IMR-90 (cell line): Measurements from ENCODE around the gene DGKD. TPM values are rescaled to one million over a fixed set of nuclear protein-coding genes. Genes with fewer than 3 reads are reported as not detected.

Source experiments
- ATAC-seq: fragments of 200-7000 bp; cut with Tn5 transposase; 2 replicates; pipeline ENCODE4 v1.9.1; 2020; ENCODE audit warnings: low read depth, mild to moderate bottlenecking, moderate library complexity
- BruUV-seq: library from RNA; stranded (reverse); fragments of 400-500 nt; replicated peaks from 2 replicates; lab custom pipeline; 2021; lab: Mats Ljungman, UMichigan
- CTCF ChIA-PET: fragments of 300-600 bp; formaldehyde crosslinking; extraction: SDS; loops from one replicate; lab custom pipeline; 2021; ENCODE audit warnings: antibody characterized with exemption; lab: Yijun Ruan, JAX
- POLR2A ChIA-PET: fragments of 300-600 bp; sonication (Branson Sonifier 250); formaldehyde crosslinking; loops from one replicate; lab custom pipeline; 2022; ENCODE audit warnings: antibody characterized with exemption; ENCODE audit not compliant: unreplicated experiment; lab: Charles Lee
- DNase-seq: peaks from one replicate; pipeline ENCODE4 v3.0.0; 2013
- H2AFZ ChIP-seq: replicated peaks from 2 replicates; pipeline ENCODE3; 2013; ENCODE audit warnings: low read length, mild to moderate bottlenecking; ENCODE audit not compliant: poor library complexity
- H2AK5ac ChIP-seq: 2 replicates; pipeline ENCODE4 v1.6.1; 2013; ENCODE audit warnings: low read depth, low read length, inconsistent platforms
- H2AK9ac ChIP-seq: replicated peaks from 2 replicates; pipeline ENCODE3; 2013; ENCODE audit warnings: mild to moderate bottlenecking, low read depth, low read length, moderate library complexity; ENCODE audit not compliant: poor library complexity
- H2BK120ac ChIP-seq: 2 replicates; pipeline ENCODE4 v1.6.1; 2013; ENCODE audit warnings: low read depth, low read length, inconsistent platforms
- H2BK15ac ChIP-seq: 3 replicates; pipeline ENCODE4 v1.6.1; 2013; ENCODE audit warnings: low read depth, low read length, inconsistent platforms
- H2BK20ac ChIP-seq: 2 replicates; pipeline ENCODE4 v1.6.1; 2013; ENCODE audit warnings: low read depth, mild to moderate bottlenecking, inconsistent platforms, low read length, moderate library complexity
- H2BK5ac ChIP-seq: 2 replicates; pipeline ENCODE4 v1.6.1; 2013; ENCODE audit warnings: mild to moderate bottlenecking, low read depth, low read length, inconsistent platforms; ENCODE audit not compliant: poor library complexity, severe bottlenecking
- H3K14ac ChIP-seq: replicated peaks from 2 replicates; pipeline ENCODE4 v1.6.1; 2013; ENCODE audit warnings: low read depth, low read length, inconsistent platforms
- H3K18ac ChIP-seq: 2 replicates; pipeline ENCODE4 v1.6.1; 2013; ENCODE audit warnings: low read depth, low read length, control low read depth
- H3K23ac ChIP-seq: 2 replicates; pipeline ENCODE4 v1.6.1; 2013; ENCODE audit warnings: low read depth, low read length, inconsistent platforms
- H3K27ac ChIP-seq: 2 replicates; pipeline ENCODE4 v1.5.1; 2013; ENCODE audit warnings: mild to moderate bottlenecking, control low read depth, low read length; ENCODE audit not compliant: insufficient read depth
- H3K27me3 ChIP-seq: 2 replicates; pipeline ENCODE4 v1.6.1; 2013; ENCODE audit warnings: low read length; ENCODE audit not compliant: control insufficient read depth, insufficient read depth
- H3K36me3 ChIP-seq: 2 replicates; pipeline ENCODE4 v1.6.1; 2013; ENCODE audit warnings: low read length, mixed read lengths; ENCODE audit not compliant: control insufficient read depth, insufficient read depth
- H3K4ac ChIP-seq: 2 replicates; pipeline ENCODE4 v1.6.1; 2013; ENCODE audit warnings: low read depth, low read length, inconsistent platforms
- H3K4me1 ChIP-seq: 2 replicates; pipeline ENCODE4 v1.6.1; 2013; ENCODE audit warnings: low read length, mixed read lengths; ENCODE audit not compliant: control insufficient read depth, insufficient read depth
- H3K4me2 ChIP-seq: 2 replicates; pipeline ENCODE4 v1.6.1; 2013; ENCODE audit warnings: low read depth, mild to moderate bottlenecking, control low read depth, low read length, moderate library complexity
- H3K4me3 ChIP-seq: 2 replicates; pipeline ENCODE4 v1.5.1; 2013; ENCODE audit warnings: low read depth, mild to moderate bottlenecking, control low read depth, low read length, moderate library complexity; ENCODE audit not compliant: insufficient read depth
- H3K56ac ChIP-seq: 2 replicates; pipeline ENCODE4 v1.6.1; 2013; ENCODE audit warnings: low read length, inconsistent platforms; ENCODE audit not compliant: insufficient read depth; ENCODE audit errors: extremely low read depth
- H3K79me1 ChIP-seq, 2 experiments: 2 replicates each; pipeline ENCODE4 v1.6.1; 2013; ENCODE audit warnings: low read length in 2 of 2, inconsistent platforms in 1 of 2, low read depth in 1 of 2
- H3K9ac ChIP-seq: 2 replicates; pipeline ENCODE4 v1.6.1; 2013; ENCODE audit warnings: low read depth, low read length, control low read depth
- H3K9me1 ChIP-seq: 2 replicates; pipeline ENCODE4 v1.6.1; 2013; ENCODE audit warnings: low read length, inconsistent platforms; ENCODE audit not compliant: insufficient read depth
- H3K9me3 ChIP-seq: 2 replicates; pipeline ENCODE4 v1.6.1; 2013; ENCODE audit warnings: low read length; ENCODE audit not compliant: control insufficient read depth, insufficient read depth
- H4K20me1 ChIP-seq: 2 replicates; pipeline ENCODE4 v1.6.1; 2013; ENCODE audit warnings: low read length, inconsistent platforms; ENCODE audit not compliant: insufficient read depth
- H4K5ac ChIP-seq: 2 replicates; pipeline ENCODE4 v1.6.1; 2013; ENCODE audit warnings: mild to moderate bottlenecking, low read depth, low read length, control low read depth
- H4K8ac ChIP-seq, 2 experiments: 2 replicates each; pipeline ENCODE4 v1.6.1; 2013; ENCODE audit warnings: low read depth in 2 of 2, low read length in 2 of 2, control low read depth in 1 of 2, inconsistent platforms in 1 of 2
- H4K91ac ChIP-seq: 2 replicates; pipeline ENCODE4 v1.6.1; 2013; ENCODE audit warnings: low read depth, low read length, inconsistent platforms; ENCODE audit not compliant: insufficient read depth
- BHLHE40 ChIP-seq: fragments of 150-350 bp; IDR thresholded peaks from 2 replicates; pipeline ENCODE4 v1.6.1; 2016; ENCODE audit warnings: mild to moderate bottlenecking, low read depth, low read length
- FOS ChIP-seq: fragments of 150-350 bp; IDR thresholded peaks from 2 replicates; pipeline ENCODE4 v1.6.1; 2016; ENCODE audit warnings: low read depth, low read length
- NFE2L2 ChIP-seq: fragments of 150-350 bp; IDR thresholded peaks from 2 replicates; pipeline ENCODE4 v1.6.1; 2016; ENCODE audit warnings: low read depth, mild to moderate bottlenecking, low read length
- POLR2A ChIP-seq: IDR thresholded peaks from 2 replicates; pipeline ENCODE4 v1.6.1; 2012; ENCODE audit warnings: mild to moderate bottlenecking, low read depth, low read length
- RAD21 ChIP-seq: IDR thresholded peaks from 2 replicates; pipeline ENCODE4 v1.6.1; 2012; ENCODE audit warnings: low read length, improper control_type of control experiment
- RCOR1 ChIP-seq: IDR thresholded peaks from 2 replicates; pipeline ENCODE4 v1.6.1; 2012; ENCODE audit warnings: mild to moderate bottlenecking, low read length, improper control_type of control experiment; ENCODE audit not compliant: insufficient replicate concordance
- SMC3 ChIP-seq: fragments of 150-350 bp; IDR thresholded peaks from 2 replicates; pipeline ENCODE4 v1.6.1; 2016; ENCODE audit warnings: low read depth, mild to moderate bottlenecking, antibody characterized with exemption, low read length, moderate library complexity
- WGBS, 2 experiments: methylation state at CpG; one replicate each; pipeline versions ENCODE4 v1.1.5 to v1.1.7; 2013; ENCODE audit warnings: missing lambda C conversion rate in 2 of 2; ENCODE audit not compliant: insufficient read length in 1 of 2; ENCODE audit errors: extremely low coverage in 2 of 2; 5-methylcytosine and 5-hydroxymethylcytosine counted together
- dilution Hi-C: fragments of 300-500 bp; cut with HindIII; formaldehyde crosslinking; loops from one replicate; pipeline ENCODE4 v1.14.3; 2018; ENCODE audit warnings: low sequenced_read_pairs; ENCODE audit not compliant: unreplicated experiment
- in situ Hi-C: fragments of 300-500 bp; cut with MboI; formaldehyde crosslinking; loops from 3 replicates; pipeline ENCODE4 v1.14.3; 2019; ENCODE audit warnings: low sequenced_read_pairs, inconsistent platforms, mixed read lengths
- intact Hi-C: fragments of 100-400 bp; cut with micrococcal nuclease; formaldehyde crosslinking; loops from 2 replicates; pipeline ENCODE4 v1.10.0; 2022
- polyA plus RNA-seq, 3 experiments: library from polyadenylated mRNA; depleted of rRNA; stranded (reverse); fragments of >200 nt; gene quantifications; 2 replicates each; pipeline ENCODE4 v1.2.3, GENCODE V29; 2012; ENCODE audit warnings: low replicate concordance in 1 of 3
- total RNA-seq: library from RNA; depleted of rRNA; stranded (reverse); fragments of >200 nt; gene quantifications from 2 replicates; pipeline ENCODE4 v1.2.3, GENCODE V29; 2012
- TF ChIP-seq, protein P1 (sequence below): conservative IDR thresholded peaks from 2 replicates; pipeline ENCODE4 v1.5.1; 2012; ENCODE audit warnings: mild to moderate bottlenecking, low read depth, low read length, improper control_type of control experiment
- TF ChIP-seq, protein P2 (sequence below): fragments of 150-350 bp; IDR thresholded peaks from 2 replicates; pipeline ENCODE4 v1.6.1; 2016; ENCODE audit warnings: low read depth, mild to moderate bottlenecking, low read length, moderate library complexity, borderline replicate concordance

DGKD gene
- total and polyA plus RNA-seq, 2 of the 4 experiments (the other 2 are of a cell fraction): 6.5 to 10.1 TPM

DNA sequence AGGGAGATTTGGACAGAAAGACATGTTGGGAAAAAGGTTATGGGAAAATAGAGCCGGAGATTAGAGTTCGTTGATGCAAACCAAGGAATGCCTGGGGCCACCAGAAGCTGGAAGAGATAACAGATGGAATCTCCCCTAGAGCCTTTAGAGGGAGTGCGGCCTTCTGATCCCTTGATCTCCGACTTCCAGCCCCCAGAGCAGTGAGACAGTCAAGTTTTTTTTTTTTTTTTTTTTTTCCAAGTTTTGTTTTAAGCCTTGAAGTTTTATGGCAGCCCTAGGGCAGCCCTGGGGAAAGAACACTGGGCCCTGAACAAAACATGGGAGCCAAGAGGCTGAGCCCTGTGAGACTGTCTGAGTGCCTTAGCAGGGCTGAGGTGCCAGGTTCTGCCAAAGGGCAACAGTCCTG is 6.5 kb downstream of the DGKD start:
- H3K79me1 ChIP-seq: peaks cover 29 to 37% of the 10 kb centered on the region in 2 experiments
- in situ Hi-C loops (no loop called here), dilution Hi-C loops (no loop called here), intact Hi-C loops (no loop called here)
- H3K9me3 ChIP-seq: no peaks in the 10 kb centered on the region
- no peak overlapping the region for H3K4me3 ChIP-seq
- no peak overlapping the region for H3K27ac ChIP-seq
- H3K27me3 ChIP-seq: no peaks in the 10 kb centered on the region
- H2BK15ac ChIP-seq: no peak overlapping the region
- peaks cover 4% of the 10 kb centered on the region; the same call in 1 of the 2 replicates for H3K9me1 ChIP-seq
- POLR2A ChIA-PET: no interaction called here
- H4K8ac ChIP-seq: no peak overlapping the region
- peaks cover 1% of the 10 kb centered on the region; the same call in 1 of the 2 replicates for H3K36me3 ChIP-seq
- no peak overlapping the region for H2BK120ac ChIP-seq
- no peak overlapping the region for H3K4ac ChIP-seq
- H4K5ac ChIP-seq: no peak overlapping the region
- no peak overlapping the region for H3K56ac ChIP-seq
- CTCF ChIA-PET: no interaction called here
- H4K91ac ChIP-seq: no peak overlapping the region
- no peak overlapping the region for H3K23ac ChIP-seq
- H3K9ac ChIP-seq: no peak overlapping the region
- H2AK9ac ChIP-seq: no peak overlapping the region
- H3K4me2 ChIP-seq: no peak overlapping the region
- H2AFZ ChIP-seq: no peak overlapping the region
- H3K14ac ChIP-seq: no peak overlapping the region
- TF ChIP-seq POLR2A (no peak), NFE2L2 (no peak), FOS (no peak), RCOR1 (no peak), SMC3 (no peak), RAD21 (no peak), BHLHE40 (no peak)
- TF ChIP-seq, protein P1, sequence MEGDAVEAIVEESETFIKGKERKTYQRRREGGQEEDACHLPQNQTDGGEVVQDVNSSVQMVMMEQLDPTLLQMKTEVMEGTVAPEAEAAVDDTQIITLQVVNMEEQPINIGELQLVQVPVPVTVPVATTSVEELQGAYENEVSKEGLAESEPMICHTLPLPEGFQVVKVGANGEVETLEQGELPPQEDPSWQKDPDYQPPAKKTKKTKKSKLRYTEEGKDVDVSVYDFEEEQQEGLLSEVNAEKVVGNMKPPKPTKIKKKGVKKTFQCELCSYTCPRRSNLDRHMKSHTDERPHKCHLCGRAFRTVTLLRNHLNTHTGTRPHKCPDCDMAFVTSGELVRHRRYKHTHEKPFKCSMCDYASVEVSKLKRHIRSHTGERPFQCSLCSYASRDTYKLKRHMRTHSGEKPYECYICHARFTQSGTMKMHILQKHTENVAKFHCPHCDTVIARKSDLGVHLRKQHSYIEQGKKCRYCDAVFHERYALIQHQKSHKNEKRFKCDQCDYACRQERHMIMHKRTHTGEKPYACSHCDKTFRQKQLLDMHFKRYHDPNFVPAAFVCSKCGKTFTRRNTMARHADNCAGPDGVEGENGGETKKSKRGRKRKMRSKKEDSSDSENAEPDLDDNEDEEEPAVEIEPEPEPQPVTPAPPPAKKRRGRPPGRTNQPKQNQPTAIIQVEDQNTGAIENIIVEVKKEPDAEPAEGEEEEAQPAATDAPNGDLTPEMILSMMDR: no peak
- TF ChIP-seq, protein P2, sequence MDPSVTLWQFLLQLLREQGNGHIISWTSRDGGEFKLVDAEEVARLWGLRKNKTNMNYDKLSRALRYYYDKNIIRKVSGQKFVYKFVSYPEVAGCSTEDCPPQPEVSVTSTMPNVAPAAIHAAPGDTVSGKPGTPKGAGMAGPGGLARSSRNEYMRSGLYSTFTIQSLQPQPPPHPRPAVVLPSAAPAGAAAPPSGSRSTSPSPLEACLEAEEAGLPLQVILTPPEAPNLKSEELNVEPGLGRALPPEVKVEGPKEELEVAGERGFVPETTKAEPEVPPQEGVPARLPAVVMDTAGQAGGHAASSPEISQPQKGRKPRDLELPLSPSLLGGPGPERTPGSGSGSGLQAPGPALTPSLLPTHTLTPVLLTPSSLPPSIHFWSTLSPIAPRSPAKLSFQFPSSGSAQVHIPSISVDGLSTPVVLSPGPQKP: no peak
- ATAC-seq (no peak), DNase-seq (no peak)
- no TSS peak for BruUV-seq
- no peak overlapping the region for H2AK5ac ChIP-seq
- no peak overlapping the region for H2BK5ac ChIP-seq
- peaks cover 9% of the 10 kb centered on the region for H4K20me1 ChIP-seq
- H3K4me1 ChIP-seq: no peaks in the 10 kb centered on the region; the same call in 1 of the 2 replicates
- H3K18ac ChIP-seq: no peak overlapping the region
- H2BK20ac ChIP-seq: no peak overlapping the region
- WGBS, 2 experiments: 83% methylated on average over 1 of the region's 4 CpGs; no CpG with 5 or more reads in 1 of the 2 experiments
